ENCODE measurements around the gene DGKQ.

Gene DGKQ

GRCh38 chr4:1015179-1015578 is 41.8 kb upstream of the DGKQ start:
- H3K4me3 ChIP-seq (ENCODE audit: low read depth in 1 of 2, low read length in 1 of 2), result no peak overlapping the region
- H3K9me3 ChIP-seq, result no peaks in the 10 kb centered on the region
- no peaks in the 10 kb centered on the region for H3K36me3 ChIP-seq
- no peak for TF ChIP-seq CTCF (IDR thresholded peaks at IDR 0.05)
- peaks cover 50% of the 10 kb centered on the region for H3K27me3 ChIP-seq
- peaks cover 8 to 16% of the 10 kb centered on the region in 2 experiments for H3K4me1 ChIP-seq (ENCODE audit: control insufficient read depth in 1 of 2, insufficient read depth in 1 of 2, low read depth in 1 of 2, low read length in 1 of 2)
- H3K27ac ChIP-seq, result no peak overlapping the region

- H3K9me3 ChIP-seq, result no peaks in the 10 kb centered on the region
- peaks cover 12 to 21% of the 10 kb centered on the region in 2 experiments for H3K4me1 ChIP-seq (ENCODE audit: control insufficient read depth in 1 of 2, insufficient read depth in 1 of 2, low read depth in 1 of 2, low read length in 1 of 2)
- TF ChIP-seq CTCF (IDR thresholded peaks at IDR 0.05), result no peak
- no peak overlapping the region for H3K4me3 ChIP-seq (ENCODE audit: low read depth in 1 of 2, low read length in 1 of 2)
- peaks cover 55% of the 10 kb centered on the region for H3K27me3 ChIP-seq
- no peak overlapping the region for H3K27ac ChIP-seq
- H3K36me3 ChIP-seq, result no peaks in the 10 kb centered on the region
Observed at GRCh38 chr4:1014291-1015167, 41.2 kb upstream of the DGKQ start.

DNA sequence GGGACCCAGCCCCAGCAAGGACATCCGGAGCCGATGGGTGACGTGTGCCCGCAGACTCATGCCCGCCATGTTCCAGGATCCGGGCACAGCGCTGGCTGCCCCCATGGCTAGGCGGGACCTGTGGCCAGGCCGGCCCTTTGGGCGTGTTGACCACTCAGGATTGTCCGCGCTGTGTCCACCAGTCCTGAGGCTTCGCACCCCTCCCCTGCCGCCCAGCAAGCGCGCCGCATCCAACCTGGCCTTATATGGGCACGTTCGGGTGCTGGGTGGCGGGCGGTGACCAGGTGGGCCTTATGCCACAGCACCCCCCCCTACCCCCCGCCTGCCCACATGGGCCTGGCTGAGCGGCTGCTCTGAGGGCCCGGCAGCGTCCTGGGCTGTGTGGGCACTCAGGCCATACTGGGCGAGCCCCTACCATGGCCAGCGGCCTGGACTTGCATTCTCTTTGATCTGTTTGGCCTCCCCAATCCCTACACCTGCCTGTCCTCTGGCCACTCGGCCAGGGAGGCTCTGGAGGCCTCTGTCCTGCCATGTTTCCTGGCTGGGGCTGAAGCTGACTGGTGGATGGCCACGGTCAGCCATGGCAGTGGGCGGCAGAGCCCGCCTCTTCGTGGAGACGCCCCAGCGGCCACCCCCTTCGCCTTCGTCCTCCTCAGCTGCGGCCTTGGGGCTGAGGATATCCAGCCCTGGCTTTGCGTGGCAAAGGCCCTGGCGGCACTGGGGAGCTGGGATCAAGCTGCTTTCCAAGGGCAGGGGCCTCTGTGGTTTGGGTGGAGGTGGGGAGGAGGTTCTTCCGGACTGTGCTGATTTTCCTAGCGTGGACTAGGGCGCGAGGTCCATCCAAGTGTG is 40.1 kb upstream of the DGKQ start:
- TF ChIP-seq CTCF (IDR thresholded peaks at IDR 0.05), result no peak
- Histone ChIP-seq H3K4me1 (ENCODE audit: control insufficient read depth in 1 of 2, insufficient read depth in 1 of 2, low read depth in 1 of 2, low read length in 1 of 2) (peaks cover 20 to 30% of the 10 kb centered on the region in 2 experiments), H3K9me3 (no peaks in the 10 kb centered on the region)

DNA sequence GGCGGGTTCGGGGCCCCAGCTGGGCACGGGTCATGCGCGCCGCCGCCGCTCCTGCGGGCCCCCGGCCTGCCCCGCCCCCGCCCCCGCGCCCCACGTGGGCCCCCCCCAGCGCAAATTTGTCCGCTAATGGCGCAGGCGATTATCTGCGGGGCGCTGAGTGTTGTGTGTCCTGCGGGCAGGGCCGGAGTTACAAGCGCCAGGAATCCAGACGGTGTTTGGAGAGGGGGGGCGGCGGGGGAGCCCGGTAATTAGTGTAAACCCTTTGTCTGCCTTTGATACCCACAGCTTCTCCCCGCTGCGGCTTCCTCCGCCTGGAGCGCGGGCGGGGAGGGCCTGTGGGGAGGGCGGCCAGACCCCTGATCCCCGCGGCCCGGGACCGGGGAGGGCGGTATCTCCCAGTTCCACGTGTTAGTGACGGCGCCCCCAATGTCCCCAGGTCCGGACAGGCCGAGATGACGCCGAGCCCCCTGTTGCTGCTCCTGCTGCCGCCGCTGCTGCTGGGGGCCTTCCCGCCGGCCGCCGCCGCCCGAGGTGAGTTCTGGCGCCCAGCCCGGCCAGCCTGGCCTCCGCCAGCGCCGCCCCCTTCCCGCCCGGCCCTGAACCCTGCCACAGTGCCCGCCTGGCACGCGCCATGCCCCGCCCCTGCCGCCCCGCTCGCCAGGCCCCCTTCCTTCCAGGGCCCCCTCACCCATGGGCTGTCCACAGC is 38.8 kb upstream of the DGKQ start:
- Histone ChIP-seq H3K27me3 (peaks cover 77% of the 10 kb centered on the region), H3K4me3 (ENCODE audit: low read depth in 1 of 2, low read length in 1 of 2) (no peak overlapping the region), H3K27ac (no peak overlapping the region), H3K4me1 (ENCODE audit: control insufficient read depth in 1 of 2, insufficient read depth in 1 of 2, low read depth in 1 of 2, low read length in 1 of 2) (peaks cover 21 to 31% of the 10 kb centered on the region in 2 experiments), H3K9me3 (no peaks in the 10 kb centered on the region), H3K36me3 (no peaks in the 10 kb centered on the region)
- no peak for TF ChIP-seq CTCF (IDR thresholded peaks at IDR 0.05)

More for the DNA sequence above, 40.1 kb upstream of the DGKQ start:
- no peak overlapping the region for H3K4me3 ChIP-seq (ENCODE audit: low read depth in 1 of 2, low read length in 1 of 2)
- H3K27ac ChIP-seq, result no peak overlapping the region
- peaks cover 65% of the 10 kb centered on the region for H3K27me3 ChIP-seq
- no peaks in the 10 kb centered on the region for H3K36me3 ChIP-seq

- Histone ChIP-seq H3K4me3 (ENCODE audit: low read depth in 1 of 2, low read length in 1 of 2) (peak overlapping the region in 1 of 2 experiments; percentile 70), H3K36me3 (no peaks in the 10 kb centered on the region)
- TF ChIP-seq CTCF (IDR thresholded peaks at IDR 0.05), result no peak
Observed at GRCh38 chr4:1011666-1012033, 38.3 kb upstream of the DGKQ start.

More at GRCh38 chr4:1011666-1012033, 38.3 kb upstream of the DGKQ start:
- Histone ChIP-seq H3K4me1 (ENCODE audit: control insufficient read depth in 1 of 2, insufficient read depth in 1 of 2, low read depth in 1 of 2, low read length in 1 of 2) (peaks cover 21 to 31% of the 10 kb centered on the region in 2 experiments), H3K9me3 (no peaks in the 10 kb centered on the region), H3K27me3 (peaks cover 83% of the 10 kb centered on the region), H3K27ac (no peak overlapping the region)

Measured in neutrophil (primary cell).